HG03159 (cell line): Measurements from ENCODE around the gene WRNIP1.
"Not testable (repeated sequence)": the region's sequence is repeated elsewhere in the genome, so short reads cannot be mapped to it uniquely, and the experiment has no call there.

Experiments
- ATAC-seq: cut with Tn5 transposase; IDR thresholded peaks from one replicate; pipeline ENCODE4 v1.9.1; 2021; ENCODE audit warnings: mild to moderate bottlenecking, moderate library complexity; ENCODE audit not compliant: unreplicated experiment

The WRNIP1 gene

DNA sequence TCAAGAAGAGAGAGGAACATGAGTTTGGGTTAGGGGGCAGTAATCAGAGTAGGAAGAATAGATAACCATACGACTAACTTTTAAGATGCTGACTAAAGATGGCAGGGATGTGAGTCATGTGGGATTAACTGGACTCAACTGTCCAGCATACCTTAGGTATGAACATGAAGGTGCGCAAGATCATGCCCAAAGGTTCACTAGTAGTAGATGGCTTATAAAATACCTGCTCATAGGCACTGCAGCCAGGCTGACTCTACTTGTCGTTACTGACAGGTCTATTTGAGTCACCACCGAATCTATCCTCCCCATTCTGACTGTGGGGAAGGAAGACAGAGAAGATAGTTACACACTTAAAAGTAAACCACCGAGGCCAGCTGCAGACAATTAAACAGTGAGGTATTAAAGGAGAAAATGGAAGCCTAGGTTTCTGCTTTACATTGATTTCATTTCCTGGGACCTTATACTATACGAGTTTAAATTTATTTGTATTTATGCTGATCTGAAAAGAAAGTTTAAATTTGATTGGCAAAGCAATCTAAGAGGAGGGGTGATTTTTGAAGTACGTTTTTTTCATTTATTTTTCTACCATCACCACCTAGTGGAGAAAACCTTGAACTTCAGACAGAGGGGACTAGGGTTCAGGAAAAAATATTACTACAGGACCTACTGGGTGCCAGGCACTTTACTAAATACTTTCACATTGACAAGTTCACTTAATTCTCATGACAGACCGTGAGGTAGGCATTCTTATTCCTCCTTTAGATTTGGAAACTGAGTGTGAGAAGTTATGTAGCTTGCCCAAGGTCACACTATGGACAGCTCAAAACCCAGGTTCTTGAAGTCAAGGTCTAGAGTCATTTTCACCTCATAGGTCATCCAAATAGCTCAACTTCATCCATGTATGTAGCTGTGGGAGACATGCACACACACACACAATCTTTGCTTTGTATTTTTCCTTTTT lies 4.0 kb upstream of the WRNIP1 start:
- no peak for ATAC-seq

GRCh38 chr6:2762868-2763267 lies 2.3 kb upstream of the WRNIP1 start:
- ATAC-seq, result not testable (repeated sequence)

GRCh38 chr6:2763345-2763841 lies 1.8 kb upstream of the WRNIP1 start:
- no peak for ATAC-seq

GRCh38 chr6:2763876-2764540 lies 1.2 kb upstream of the WRNIP1 start:
- no peak for ATAC-seq

GRCh38 chr6:2764610-2765165 lies 505 bp upstream of the WRNIP1 start:
- ATAC-seq, result peak; percentile 60

DNA sequence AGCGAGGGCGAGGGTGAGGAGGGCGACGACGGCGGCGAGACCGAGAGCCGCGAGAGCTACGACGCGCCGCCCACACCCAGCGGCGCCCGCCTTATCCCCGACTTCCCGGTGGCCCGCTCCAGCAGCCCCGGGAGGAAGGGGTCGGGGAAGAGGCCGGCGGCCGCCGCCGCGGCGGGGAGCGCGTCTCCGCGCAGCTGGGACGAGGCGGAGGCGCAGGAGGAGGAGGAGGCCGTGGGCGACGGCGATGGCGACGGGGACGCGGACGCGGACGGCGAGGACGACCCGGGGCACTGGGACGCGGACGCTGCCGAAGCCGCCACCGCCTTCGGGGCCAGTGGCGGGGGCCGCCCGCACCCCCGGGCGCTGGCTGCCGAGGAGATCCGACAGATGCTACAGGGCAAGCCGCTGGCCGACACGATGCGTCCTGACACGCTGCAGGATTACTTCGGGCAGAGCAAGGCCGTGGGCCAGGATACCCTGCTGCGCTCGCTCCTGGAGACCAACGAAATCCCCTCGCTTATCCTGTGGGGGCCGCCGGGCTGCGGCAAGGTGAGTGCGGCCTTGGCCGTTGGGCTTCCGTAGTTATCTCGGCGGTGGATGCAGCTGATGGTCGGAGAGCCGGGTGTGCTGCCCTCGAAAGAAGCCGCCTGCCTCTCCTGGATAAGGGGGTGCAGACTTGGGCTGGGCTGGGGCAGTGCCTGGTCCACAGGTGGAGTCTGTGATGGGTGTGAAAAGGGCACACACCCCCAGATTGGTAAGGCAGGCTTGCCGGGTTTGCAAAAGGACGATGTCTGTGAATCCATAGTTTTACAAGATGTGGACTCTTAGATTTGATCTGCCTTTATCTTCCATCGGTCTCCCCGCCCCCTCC lies 938 bp downstream of the WRNIP1 start:
- peak; percentile 18 for ATAC-seq

DNA sequence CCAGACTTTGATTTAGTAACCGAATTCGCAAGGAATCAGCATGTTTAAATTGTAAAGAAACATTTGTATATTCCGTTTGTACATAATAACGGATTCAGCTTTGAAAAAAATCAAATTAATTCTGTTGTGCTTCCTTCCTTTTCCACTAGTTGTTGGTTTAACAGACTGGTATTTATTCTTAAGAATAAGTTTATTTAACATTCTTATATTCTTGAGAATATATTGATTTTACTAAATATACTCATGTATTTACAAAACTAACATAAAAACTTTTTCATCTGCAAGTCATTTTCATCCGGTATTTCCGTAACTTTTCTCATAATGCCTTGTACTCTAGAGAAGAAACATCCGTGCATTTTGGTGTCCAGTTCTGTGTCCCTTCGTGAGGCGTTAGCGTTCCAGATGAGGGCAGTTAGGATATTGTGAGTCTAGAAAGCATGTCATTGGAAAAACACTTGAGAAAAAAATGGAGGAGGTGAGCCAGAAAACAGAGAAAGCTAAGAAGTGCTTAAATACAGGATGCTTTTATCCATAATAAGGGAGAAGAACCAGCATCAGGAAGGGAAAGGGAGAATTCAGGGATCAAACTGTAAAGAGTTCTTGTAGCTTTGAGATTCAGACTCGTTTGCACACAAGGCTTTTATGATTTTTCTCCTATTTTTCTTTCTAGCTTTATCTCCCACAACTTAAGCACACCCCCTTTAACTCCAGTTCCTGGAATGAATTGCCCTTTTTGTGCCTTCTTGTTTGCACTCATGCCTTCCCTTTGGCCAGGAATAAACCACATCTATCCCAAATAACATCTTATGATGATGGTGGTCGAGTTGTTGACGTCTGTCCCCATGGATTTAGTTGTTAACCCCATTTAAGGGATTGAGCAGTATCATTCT lies 1.8 kb downstream of the WRNIP1 start:
- ATAC-seq, result no peak

DNA sequence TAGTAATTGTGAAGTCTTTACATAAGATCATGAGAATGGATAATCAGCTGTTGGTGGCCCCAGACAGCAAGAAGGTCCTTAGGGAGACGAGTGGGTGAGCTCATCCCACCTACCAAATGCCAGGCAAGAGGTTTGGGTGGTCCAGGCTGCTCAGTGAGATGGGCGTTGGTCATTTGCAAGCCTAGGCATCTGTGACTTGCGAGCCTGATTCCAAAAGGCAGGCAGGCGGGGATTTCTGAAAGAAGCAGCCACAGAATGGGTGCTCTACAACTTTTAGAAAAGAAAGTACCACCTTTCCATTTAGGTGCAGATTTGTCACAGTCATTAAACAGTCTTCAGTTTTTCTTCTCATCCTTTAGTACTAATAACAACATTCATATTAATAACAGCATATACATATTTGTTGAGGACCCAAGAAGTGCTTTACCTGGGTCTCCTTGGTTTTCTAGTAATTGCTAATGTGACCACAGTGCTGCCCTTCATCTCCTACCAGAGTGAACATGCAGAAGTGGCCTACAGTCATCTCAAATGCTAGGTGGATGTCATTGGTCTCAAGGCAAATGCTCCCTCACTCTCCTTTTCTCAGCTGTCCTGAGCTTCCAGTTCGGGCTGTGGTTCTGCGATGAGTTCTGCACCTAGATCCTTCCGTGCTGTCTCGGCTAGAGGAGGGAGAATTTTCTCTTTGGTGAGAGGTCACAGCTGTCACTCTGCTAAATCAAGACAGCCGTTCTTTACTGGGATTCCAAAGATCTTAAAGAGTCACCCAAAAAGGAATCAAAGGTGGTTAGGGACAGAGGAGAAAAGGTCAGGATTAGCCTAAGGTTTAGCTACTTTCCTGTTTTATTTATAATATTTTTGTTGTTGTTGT lies 2.7 kb downstream of the WRNIP1 start:
- ATAC-seq, result no peak

- ATAC-seq, result no peak
Observed at GRCh38 chr6:2768696-2769095, 3.5 kb downstream of the WRNIP1 start.

GRCh38 chr6:2770171-2770570 lies 5.0 kb downstream of the WRNIP1 start:
- ATAC-seq, result no peak

DNA sequence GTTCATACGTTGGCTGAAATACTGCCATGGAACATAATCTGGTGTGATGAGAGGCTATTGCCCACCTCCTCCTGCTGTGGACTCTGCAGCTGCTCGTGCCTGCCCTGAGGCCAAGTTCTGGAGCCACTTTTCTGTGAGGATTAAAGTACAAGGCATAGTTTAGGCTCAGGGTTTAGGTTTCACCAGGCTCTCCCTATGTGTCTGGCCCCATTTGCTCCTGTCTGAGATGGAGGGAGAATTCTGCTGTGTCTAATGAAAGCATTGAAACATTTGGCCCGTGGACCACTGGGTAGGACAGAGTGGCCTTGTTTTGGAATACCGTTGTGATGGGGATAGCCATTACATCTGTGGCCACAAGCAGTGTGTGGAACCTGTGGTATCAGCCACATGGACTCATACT lies 5.9 kb downstream of the WRNIP1 start:
- ATAC-seq, result no peak

DNA sequence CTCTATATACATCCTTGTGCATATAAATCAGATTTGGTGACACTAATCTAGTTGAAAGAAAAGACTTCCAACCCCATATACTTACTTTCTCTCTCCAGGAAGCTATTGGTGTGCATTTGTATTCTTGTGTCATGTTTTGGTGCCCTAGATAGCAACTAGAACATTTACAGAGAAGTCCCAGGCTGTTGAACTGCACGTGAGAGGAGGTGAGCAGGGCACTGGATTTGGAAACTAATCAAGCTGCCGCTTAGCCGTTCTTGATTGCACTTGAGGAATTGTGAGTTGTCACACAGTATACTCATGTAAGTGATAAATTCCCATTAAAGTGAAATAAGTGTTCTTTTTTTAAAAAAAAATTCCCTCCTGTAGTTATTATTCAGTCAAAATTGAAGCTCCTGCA lies 7.6 kb downstream of the WRNIP1 start:
- ATAC-seq, result no peak

GRCh38 chr6:2773449-2773848 lies 8.3 kb downstream of the WRNIP1 start:
- no peak for ATAC-seq

DNA sequence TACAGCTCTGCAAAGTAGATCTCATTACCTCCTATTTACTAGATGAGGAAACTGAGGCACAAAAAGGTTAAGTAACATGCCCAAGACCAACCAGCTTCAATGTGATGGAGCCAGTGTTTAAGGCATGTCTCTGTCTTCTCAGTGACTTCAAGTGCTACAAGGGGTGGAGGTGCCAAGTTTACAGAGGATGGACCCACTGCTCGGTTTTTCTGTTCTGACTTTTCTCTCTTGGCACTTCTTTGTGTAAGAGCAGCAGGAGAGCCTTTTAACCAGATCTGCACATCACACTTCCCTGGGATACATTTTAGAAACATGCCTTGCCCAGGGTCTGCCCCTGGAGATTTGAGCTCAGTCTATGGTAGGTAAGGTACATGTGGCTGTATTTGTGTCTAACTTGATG lies 9.8 kb downstream of the WRNIP1 start:
- no peak for ATAC-seq

DNA sequence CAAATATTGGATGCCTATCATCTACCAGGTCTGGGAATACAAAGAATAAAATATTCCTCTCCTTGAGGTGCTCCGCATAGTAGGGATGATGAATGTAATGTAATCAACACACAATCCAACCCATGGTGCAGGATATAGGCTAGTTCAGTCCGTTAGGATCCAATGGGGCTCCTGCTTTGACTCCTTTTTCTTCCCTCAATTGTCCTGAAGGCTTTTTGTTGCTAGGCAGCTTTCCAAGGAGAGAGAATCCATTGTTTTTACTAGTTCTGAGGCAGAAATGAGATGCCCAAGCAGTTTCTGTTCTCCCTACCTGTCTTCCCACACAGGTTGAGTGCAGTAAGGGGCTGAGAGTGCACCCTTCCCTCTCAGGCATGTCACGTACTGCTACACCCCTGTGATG lies 12.1 kb downstream of the WRNIP1 start:
- no peak for ATAC-seq

DNA sequence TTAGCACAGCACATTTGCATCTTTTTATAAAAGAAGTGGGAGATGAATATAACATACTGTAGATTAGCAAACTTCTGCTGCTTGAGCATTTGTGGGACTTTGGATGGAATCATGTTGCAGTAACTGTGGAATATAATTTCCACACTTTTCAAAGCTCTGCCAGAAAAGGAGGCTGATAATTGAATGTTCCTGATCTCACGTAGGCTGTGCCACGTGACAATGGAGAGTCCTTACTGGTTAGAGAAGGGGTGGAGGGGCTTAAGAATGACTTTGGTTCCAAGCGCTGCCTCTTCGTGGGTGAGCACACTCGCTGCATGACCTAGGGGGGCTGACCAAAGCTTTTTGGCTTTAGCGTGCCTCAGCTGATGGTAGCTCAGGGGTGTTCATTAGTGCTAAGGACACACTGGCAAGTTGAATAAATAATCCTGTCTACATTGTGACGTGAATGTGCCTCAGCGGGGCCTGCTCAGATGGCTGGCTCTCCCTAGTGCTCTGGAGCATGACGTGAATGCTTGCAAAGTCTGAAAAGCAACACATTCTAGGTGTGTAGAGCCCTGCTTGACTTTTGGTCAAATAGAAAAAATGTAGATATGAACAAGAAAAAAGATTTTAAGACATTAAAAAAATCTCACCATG lies 15.0 kb downstream of the WRNIP1 start:
- no peak for ATAC-seq

DNA sequence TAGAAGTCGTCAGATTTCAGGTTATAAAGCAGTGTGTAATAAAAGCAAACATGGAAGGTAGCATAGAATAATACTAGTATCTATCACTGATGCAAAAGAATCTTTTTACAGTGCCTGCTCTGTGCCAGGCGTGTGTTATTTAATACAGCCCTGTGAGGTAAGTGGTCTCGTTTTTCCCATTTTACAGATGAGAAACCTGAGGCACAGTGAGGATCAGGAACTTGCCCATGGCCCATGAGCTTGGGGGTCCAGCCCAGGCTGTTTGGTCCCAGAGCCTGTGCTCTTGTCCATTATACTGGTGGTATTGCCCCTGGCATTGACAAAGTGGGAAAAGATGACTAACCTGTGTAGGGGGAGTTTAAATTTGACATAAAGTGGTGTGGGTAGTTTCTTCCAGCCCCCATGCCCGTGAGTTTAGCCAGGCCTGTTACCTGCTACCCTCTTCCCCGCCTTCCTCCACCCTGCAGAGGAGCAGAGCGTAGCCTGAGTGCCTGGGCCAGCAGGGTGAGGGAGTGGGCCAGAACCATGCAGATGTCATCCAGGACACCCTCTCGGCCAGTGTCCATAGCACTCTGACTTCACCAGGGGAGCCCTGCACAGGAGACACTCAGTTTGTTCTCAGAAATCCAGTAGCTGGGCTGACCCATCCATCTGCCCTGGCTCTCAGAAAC lies 16.6 kb downstream of the WRNIP1 start:
- no peak for ATAC-seq

DNA sequence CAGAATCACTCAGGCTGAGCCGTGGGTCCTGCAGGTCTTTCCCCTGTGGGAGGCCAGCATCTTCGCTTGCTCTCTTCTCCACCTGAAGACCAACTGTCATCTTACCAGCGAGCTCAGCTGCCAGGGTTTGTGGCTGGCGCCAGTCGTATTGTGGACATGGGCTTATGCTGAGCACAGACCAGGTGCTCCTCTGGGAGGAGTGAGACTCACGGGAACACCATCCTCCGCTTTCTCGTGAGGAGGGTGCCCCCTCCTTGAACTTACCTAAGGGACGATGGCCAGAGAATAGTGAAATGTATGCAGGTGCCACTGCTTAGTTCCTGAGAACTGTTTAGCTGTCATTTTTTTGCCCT lies 17.1 kb downstream of the WRNIP1 start:
- ATAC-seq, result no peak
